GM23338 (cell line): ENCODE data around the gene TSPOAP1. TPM values are rescaled to one million over a fixed set of nuclear protein-coding genes. Genes with fewer than 3 reads are reported as not detected.

ENCODE experiments used
- ATAC-seq: fragments of 200-7000 bp; cut with Tn5 transposase; 3 replicates; pipeline ENCODE4 v1.9.1; 2020
- DNase-seq: peaks from one replicate; pipeline ENCODE4 v3.0.0-alpha.2; 2015; ENCODE audit warnings: low spot score
- H2AFZ ChIP-seq: fragments of 200-600 bp; sonication (generic); 2 replicates; pipeline ENCODE4 v1.8.0; 2016; ENCODE audit warnings: antibody characterized with exemption, mild to moderate bottlenecking, moderate library complexity
- H3F3A ChIP-seq: fragments of 200-600 bp; sonication (generic); replicated peaks from 2 replicates; pipeline ENCODE4 v1.8.0; 2017; ENCODE audit warnings: antibody characterized with exemption, mixed run types, low read depth
- H3K27ac ChIP-seq: fragments of 200-600 bp; sonication (generic); 2 replicates; pipeline ENCODE4 v1.6.1; 2016; ENCODE audit warnings: low read depth
- H3K27me3 ChIP-seq: fragments of 200-600 bp; sonication (generic); 2 replicates; pipeline ENCODE4 v1.8.0; 2016; ENCODE audit warnings: mild to moderate bottlenecking, mixed run types, moderate library complexity; ENCODE audit not compliant: insufficient read depth
- H3K36me3 ChIP-seq: fragments of 200-600 bp; sonication (generic); 2 replicates; pipeline ENCODE4 v1.8.0; 2016; ENCODE audit warnings: mild to moderate bottlenecking; ENCODE audit not compliant: insufficient read depth
- H3K4me1 ChIP-seq: fragments of 200-600 bp; sonication (generic); 2 replicates; pipeline ENCODE4 v1.8.0; 2016; ENCODE audit warnings: mild to moderate bottlenecking, moderate library complexity; ENCODE audit not compliant: insufficient read depth
- H3K4me2 ChIP-seq: fragments of 200-600 bp; sonication (generic); 2 replicates; pipeline ENCODE4 v1.7.1; 2017; ENCODE audit warnings: mixed run types
- H3K4me3 ChIP-seq: fragments of 200-600 bp; sonication (generic); 2 replicates; pipeline ENCODE4 v1.6.1; 2016; ENCODE audit warnings: mixed run types
- H3K79me2 ChIP-seq: fragments of 200-600 bp; sonication (generic); replicated peaks from 2 replicates; pipeline ENCODE4 v1.8.0; 2017; ENCODE audit warnings: mild to moderate bottlenecking; ENCODE audit not compliant: insufficient read depth
- H3K9me2 ChIP-seq: fragments of 200-600 bp; sonication (generic); 2 replicates; pipeline ENCODE4 v1.8.0; 2017; ENCODE audit not compliant: insufficient read depth
- H4K20me1 ChIP-seq: fragments of 200-600 bp; sonication (generic); replicated peaks from 2 replicates; pipeline ENCODE4 v1.8.0; 2017; ENCODE audit warnings: mild to moderate bottlenecking; ENCODE audit not compliant: insufficient read depth
- H3K27ac Mint-ChIP-seq: 2 replicates; pipeline ENCODE4 v1.8.0; 2020; ENCODE audit warnings: inconsistent platforms, mild to moderate bottlenecking, moderate library complexity, mixed read lengths
- H3K27me3 Mint-ChIP-seq: 3 replicates; pipeline ENCODE4 v1.8.0; 2022; ENCODE audit warnings: low read depth, mild to moderate bottlenecking, moderate library complexity, mixed read lengths, inconsistent platforms; ENCODE audit not compliant: insufficient read depth, poor library complexity
- H3K36me3 Mint-ChIP-seq: 3 replicates; pipeline ENCODE4 v1.8.0; 2021; ENCODE audit warnings: low read depth, mild to moderate bottlenecking, inconsistent platforms, moderate library complexity, mixed read lengths
- H3K4me1 Mint-ChIP-seq: 3 replicates; pipeline ENCODE4 v1.8.0; 2020; ENCODE audit warnings: mild to moderate bottlenecking, inconsistent platforms, mixed read lengths
- H3K4me3 Mint-ChIP-seq: 3 replicates; pipeline ENCODE4 v1.8.0; 2021; ENCODE audit warnings: moderate library complexity, mild to moderate bottlenecking, inconsistent platforms, mixed read lengths
- H3K9me3 Mint-ChIP-seq: 3 replicates; pipeline ENCODE4 v1.8.0; 2020; ENCODE audit warnings: moderate library complexity, mild to moderate bottlenecking, inconsistent platforms, mixed read lengths
- CREB1 ChIP-seq: fragments of 250-450 bp; sonication (Bioruptor Pico); IDR thresholded peaks from 2 replicates; pipeline ENCODE4 v1.5.0; 2020; ENCODE audit warnings: low read depth, mild to moderate bottlenecking, moderate library complexity
- EZH2 ChIP-seq: fragments of 200-600 bp; sonication (generic); IDR thresholded peaks from one replicate; pipeline ENCODE4 v1.8.0; 2017; ENCODE audit warnings: antibody characterized with exemption, mild to moderate bottlenecking, low read depth; ENCODE audit not compliant: unreplicated experiment
- EZH2phosphoT487 ChIP-seq: fragments of 200-600 bp; sonication (generic); IDR thresholded peaks from one replicate; pipeline ENCODE4 v1.8.1; 2018; ENCODE audit warnings: antibody characterized with exemption; ENCODE audit not compliant: unreplicated experiment
- JUNB ChIP-seq: IDR thresholded peaks from one replicate; pipeline ENCODE4 v1.6.1; 2016; ENCODE audit warnings: antibody characterized with exemption; ENCODE audit not compliant: unreplicated experiment
- POLR2AphosphoS5 ChIP-seq: IDR thresholded peaks from 2 replicates; pipeline ENCODE4 v1.6.1; 2016; ENCODE audit warnings: antibody characterized with exemption, low read depth
- STAT1 ChIP-seq: IDR thresholded peaks from one replicate; pipeline ENCODE4 v1.6.1; 2016; ENCODE audit warnings: antibody characterized with exemption; ENCODE audit not compliant: unreplicated experiment
- ZNF114 ChIP-seq: fragments of 250-450 bp; sonication (Bioruptor Pico); IDR thresholded peaks from 2 replicates; pipeline ENCODE4 v1.5.0; 2020; ENCODE audit warnings: mild to moderate bottlenecking, moderate library complexity
- ZNF331 ChIP-seq: fragments of 250-450 bp; sonication (Bioruptor Pico); IDR thresholded peaks from 2 replicates; pipeline ENCODE4 v1.5.0; 2020; ENCODE audit warnings: low read depth, mild to moderate bottlenecking, moderate library complexity
- polyA plus RNA-seq: library from polyadenylated mRNA; unstranded; fragments of >200 nt; fragmentation: Nextera tagmentation; extraction: Ambion mirVana; gene quantifications from 2 replicates; pipeline ENCODE4 v1.2.1, GENCODE V29; 2016
- total RNA-seq: library from RNA; depleted of rRNA; stranded (reverse); fragments of >200 nt; shearing (Covaris generic); gene quantifications from 2 replicates; pipeline ENCODE4 v1.2.3, GENCODE V29; 2014
- TF ChIP-seq, protein P1 (sequence below): IDR thresholded peaks from 2 replicates; pipeline ENCODE4 v1.6.1; 2016; ENCODE audit warnings: antibody characterized with exemption
- TF ChIP-seq, protein P2 (sequence below): IDR thresholded peaks from one replicate; pipeline ENCODE4 v1.6.1; 2018; ENCODE audit warnings: antibody characterized with exemption; ENCODE audit not compliant: unreplicated experiment
- TF ChIP-seq, protein P3 (sequence below), 2 experiments: fragments of 200-600 bp in 1 of 2; sonication (generic) in 1 of 2; conservative IDR thresholded peaks; 2 replicates each; pipeline versions ENCODE4 v1.5.1 to v1.6.1; 2016 to 2017; ENCODE audit warnings: antibody characterized with exemption in 2 of 2, low read depth in 2 of 2, mild to moderate bottlenecking in 2 of 2, moderate library complexity in 1 of 2
- TF ChIP-seq, protein P4 (sequence below): fragments of 250-450 bp; sonication (Bioruptor Pico); IDR thresholded peaks from 2 replicates; pipeline ENCODE4 v1.5.0; 2020; ENCODE audit warnings: mild to moderate bottlenecking, moderate library complexity

Gene TSPOAP1
- total and polyA plus RNA-seq, 2 experiments from 2014 or later, result 7.3 to 11.8 TPM

DNA sequence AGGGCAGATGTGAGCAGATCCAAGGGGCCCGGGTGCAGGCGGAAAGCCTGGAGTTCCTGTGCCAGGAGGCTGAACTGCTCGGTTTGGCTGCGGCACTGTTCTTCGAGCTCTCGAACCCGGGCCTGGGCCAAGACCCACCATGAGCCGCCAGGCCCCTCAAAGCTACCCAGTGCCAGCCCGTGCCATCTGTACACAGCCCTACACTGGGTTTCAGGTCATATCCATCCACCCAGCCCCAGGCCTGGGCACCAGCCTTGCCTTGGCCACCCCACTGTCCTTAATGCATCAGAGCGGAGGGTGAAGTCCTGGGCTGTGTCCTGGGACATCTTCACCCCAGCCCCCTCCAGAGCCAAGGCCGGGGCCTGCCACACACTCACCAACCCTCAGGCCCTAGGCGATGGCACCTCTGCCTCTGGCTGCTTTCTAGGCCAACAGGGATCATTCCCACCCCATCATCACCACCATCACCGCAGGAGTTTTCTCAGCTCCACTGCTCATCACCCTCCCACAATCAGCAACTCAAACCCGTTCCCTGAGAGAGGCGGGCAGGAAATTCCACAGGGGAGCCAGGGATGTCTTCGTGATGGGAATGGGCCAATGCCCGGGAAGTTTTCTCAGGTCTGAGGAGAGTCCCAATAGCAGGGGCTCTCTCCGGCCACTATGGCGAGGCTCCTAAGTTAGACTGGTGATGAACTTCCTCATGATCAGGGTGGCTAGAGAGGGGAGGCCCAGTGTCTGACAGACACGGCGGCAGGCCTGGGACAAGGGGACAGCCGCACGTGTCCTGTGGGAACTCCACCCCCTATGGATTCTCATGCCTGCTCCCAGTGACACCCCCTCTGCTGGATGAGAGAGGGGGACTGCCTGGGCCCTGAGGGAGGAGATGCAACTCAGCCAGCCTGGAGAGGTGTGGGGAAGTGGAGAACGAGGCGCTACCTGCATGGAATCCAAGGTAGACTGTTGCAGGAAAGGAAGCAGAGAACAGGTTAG is 9.1 kb downstream of the TSPOAP1 start:
- no peaks in the 10 kb centered on the region for H3K79me2 ChIP-seq
- no peaks in the 10 kb centered on the region for H3K9me2 ChIP-seq
- H3F3A ChIP-seq, result no peaks in the 10 kb centered on the region
- Mint-ChIP-seq H3K9me3 (no peaks in the 10 kb centered on the region), H3K4me1 (peaks cover 11% of the 10 kb centered on the region), H3K4me3 (no peak overlapping the region), H3K27ac (no peak overlapping the region), H3K36me3 (no peaks in the 10 kb centered on the region), H3K27me3 (peaks cover 17% of the 10 kb centered on the region)
- ATAC-seq (no peak), DNase-seq (no peak)
- no peak overlapping the region for H3K4me3 ChIP-seq
- H3K36me3 ChIP-seq, result no peaks in the 10 kb centered on the region
- H3K27me3 ChIP-seq, result peaks cover 12% of the 10 kb centered on the region
- H4K20me1 ChIP-seq, result no peaks in the 10 kb centered on the region
- no peak overlapping the region for H3K27ac ChIP-seq
- H3K4me2 ChIP-seq, result no peak overlapping the region
- H2AFZ ChIP-seq, result no peak overlapping the region
- H3K4me1 ChIP-seq, result peaks cover 8% of the 10 kb centered on the region; the same call in 1 of the 2 replicates
- TF ChIP-seq, protein P1, sequence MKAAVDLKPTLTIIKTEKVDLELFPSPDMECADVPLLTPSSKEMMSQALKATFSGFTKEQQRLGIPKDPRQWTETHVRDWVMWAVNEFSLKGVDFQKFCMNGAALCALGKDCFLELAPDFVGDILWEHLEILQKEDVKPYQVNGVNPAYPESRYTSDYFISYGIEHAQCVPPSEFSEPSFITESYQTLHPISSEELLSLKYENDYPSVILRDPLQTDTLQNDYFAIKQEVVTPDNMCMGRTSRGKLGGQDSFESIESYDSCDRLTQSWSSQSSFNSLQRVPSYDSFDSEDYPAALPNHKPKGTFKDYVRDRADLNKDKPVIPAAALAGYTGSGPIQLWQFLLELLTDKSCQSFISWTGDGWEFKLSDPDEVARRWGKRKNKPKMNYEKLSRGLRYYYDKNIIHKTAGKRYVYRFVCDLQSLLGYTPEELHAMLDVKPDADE, result no peak
- no peak for TF ChIP-seq POLR2AphosphoS5
- no peak for TF ChIP-seq ZNF331 (CRISPR knock-in tag)
- no peak for TF ChIP-seq JUNB
- no peak for TF ChIP-seq EZH2
- TF ChIP-seq, protein P2, sequence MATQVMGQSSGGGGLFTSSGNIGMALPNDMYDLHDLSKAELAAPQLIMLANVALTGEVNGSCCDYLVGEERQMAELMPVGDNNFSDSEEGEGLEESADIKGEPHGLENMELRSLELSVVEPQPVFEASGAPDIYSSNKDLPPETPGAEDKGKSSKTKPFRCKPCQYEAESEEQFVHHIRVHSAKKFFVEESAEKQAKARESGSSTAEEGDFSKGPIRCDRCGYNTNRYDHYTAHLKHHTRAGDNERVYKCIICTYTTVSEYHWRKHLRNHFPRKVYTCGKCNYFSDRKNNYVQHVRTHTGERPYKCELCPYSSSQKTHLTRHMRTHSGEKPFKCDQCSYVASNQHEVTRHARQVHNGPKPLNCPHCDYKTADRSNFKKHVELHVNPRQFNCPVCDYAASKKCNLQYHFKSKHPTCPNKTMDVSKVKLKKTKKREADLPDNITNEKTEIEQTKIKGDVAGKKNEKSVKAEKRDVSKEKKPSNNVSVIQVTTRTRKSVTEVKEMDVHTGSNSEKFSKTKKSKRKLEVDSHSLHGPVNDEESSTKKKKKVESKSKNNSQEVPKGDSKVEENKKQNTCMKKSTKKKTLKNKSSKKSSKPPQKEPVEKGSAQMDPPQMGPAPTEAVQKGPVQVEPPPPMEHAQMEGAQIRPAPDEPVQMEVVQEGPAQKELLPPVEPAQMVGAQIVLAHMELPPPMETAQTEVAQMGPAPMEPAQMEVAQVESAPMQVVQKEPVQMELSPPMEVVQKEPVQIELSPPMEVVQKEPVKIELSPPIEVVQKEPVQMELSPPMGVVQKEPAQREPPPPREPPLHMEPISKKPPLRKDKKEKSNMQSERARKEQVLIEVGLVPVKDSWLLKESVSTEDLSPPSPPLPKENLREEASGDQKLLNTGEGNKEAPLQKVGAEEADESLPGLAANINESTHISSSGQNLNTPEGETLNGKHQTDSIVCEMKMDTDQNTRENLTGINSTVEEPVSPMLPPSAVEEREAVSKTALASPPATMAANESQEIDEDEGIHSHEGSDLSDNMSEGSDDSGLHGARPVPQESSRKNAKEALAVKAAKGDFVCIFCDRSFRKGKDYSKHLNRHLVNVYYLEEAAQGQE, result no peak
- TF ChIP-seq CREB1 (CRISPR knock-in tag), result no peak
- TF ChIP-seq EZH2phosphoT487, result no peak
- TF ChIP-seq, protein P3, sequence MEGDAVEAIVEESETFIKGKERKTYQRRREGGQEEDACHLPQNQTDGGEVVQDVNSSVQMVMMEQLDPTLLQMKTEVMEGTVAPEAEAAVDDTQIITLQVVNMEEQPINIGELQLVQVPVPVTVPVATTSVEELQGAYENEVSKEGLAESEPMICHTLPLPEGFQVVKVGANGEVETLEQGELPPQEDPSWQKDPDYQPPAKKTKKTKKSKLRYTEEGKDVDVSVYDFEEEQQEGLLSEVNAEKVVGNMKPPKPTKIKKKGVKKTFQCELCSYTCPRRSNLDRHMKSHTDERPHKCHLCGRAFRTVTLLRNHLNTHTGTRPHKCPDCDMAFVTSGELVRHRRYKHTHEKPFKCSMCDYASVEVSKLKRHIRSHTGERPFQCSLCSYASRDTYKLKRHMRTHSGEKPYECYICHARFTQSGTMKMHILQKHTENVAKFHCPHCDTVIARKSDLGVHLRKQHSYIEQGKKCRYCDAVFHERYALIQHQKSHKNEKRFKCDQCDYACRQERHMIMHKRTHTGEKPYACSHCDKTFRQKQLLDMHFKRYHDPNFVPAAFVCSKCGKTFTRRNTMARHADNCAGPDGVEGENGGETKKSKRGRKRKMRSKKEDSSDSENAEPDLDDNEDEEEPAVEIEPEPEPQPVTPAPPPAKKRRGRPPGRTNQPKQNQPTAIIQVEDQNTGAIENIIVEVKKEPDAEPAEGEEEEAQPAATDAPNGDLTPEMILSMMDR (conservative IDR thresholded peaks at IDR 0.05; ENCODE audit: low read depth in 2 of 2), result no peak
- TF ChIP-seq, protein P4, sequence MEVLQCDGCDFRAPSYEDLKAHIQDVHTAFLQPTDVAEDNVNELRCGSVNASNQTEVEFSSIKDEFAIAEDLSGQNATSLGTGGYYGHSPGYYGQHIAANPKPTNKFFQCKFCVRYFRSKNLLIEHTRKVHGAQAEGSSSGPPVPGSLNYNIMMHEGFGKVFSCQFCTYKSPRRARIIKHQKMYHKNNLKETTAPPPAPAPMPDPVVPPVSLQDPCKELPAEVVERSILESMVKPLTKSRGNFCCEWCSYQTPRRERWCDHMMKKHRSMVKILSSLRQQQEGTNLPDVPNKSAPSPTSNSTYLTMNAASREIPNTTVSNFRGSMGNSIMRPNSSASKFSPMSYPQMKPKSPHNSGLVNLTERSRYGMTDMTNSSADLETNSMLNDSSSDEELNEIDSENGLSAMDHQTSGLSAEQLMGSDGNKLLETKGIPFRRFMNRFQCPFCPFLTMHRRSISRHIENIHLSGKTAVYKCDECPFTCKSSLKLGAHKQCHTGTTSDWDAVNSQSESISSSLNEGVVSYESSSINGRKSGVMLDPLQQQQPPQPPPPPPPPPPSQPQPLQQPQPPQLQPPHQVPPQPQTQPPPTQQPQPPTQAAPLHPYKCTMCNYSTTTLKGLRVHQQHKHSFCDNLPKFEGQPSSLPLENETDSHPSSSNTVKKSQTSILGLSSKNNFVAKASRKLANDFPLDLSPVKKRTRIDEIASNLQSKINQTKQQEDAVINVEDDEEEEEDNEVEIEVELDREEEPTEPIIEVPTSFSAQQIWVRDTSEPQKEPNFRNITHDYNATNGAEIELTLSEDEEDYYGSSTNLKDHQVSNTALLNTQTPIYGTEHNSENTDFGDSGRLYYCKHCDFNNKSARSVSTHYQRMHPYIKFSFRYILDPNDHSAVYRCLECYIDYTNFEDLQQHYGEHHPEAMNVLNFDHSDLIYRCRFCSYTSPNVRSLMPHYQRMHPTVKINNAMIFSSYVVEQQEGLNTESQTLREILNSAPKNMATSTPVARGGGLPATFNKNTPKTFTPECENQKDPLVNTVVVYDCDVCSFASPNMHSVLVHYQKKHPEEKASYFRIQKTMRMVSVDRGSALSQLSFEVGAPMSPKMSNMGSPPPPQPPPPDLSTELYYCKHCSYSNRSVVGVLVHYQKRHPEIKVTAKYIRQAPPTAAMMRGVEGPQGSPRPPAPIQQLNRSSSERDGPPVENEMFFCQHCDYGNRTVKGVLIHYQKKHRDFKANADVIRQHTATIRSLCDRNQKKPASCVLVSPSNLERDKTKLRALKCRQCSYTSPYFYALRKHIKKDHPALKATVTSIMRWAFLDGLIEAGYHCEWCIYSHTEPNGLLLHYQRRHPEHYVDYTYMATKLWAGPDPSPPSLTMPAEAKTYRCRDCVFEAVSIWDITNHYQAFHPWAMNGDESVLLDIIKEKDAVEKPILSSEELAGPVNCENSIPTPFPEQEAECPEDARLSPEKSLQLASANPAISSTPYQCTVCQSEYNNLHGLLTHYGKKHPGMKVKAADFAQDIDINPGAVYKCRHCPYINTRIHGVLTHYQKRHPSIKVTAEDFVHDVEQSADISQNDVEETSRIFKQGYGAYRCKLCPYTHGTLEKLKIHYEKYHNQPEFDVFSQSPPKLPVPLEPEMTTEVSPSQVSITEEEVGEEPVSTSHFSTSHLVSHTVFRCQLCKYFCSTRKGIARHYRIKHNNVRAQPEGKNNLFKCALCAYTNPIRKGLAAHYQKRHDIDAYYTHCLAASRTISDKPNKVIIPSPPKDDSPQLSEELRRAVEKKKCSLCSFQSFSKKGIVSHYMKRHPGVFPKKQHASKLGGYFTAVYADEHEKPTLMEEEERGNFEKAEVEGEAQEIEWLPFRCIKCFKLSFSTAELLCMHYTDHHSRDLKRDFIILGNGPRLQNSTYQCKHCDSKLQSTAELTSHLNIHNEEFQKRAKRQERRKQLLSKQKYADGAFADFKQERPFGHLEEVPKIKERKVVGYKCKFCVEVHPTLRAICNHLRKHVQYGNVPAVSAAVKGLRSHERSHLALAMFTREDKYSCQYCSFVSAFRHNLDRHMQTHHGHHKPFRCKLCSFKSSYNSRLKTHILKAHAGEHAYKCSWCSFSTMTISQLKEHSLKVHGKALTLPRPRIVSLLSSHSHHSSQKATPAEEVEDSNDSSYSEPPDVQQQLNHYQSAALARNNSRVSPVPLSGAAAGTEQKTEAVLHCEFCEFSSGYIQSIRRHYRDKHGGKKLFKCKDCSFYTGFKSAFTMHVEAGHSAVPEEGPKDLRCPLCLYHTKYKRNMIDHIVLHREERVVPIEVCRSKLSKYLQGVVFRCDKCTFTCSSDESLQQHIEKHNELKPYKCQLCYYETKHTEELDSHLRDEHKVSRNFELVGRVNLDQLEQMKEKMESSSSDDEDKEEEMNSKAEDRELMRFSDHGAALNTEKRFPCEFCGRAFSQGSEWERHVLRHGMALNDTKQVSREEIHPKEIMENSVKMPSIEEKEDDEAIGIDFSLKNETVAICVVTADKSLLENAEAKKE (CRISPR knock-in tag), result no peak
- TF ChIP-seq STAT1, result no peak
- TF ChIP-seq ZNF114 (CRISPR knock-in tag), result no peak
